HL-60 (cell line): ENCODE results near the gene FILIP1L.

Experiments used
- DNase-seq, 2 experiments: peaks; one replicate each; pipeline ENCODE4 v3.0.0-alpha.2; 2010 to 2020; ENCODE audit warnings: low read depth in 1 of 2, low spot score in 1 of 2
- H3K27ac ChIP-seq: fragments of 250-450 bp; sonication (Bioruptor Pico); replicated peaks from 2 replicates; pipeline ENCODE4 v1.5.1; 2020; ENCODE audit warnings: mild to moderate bottlenecking, moderate library complexity
- H3K27me3 ChIP-seq: fragments of 250-450 bp; sonication (Bioruptor Pico); 2 replicates; pipeline ENCODE4 v1.5.1; 2021; ENCODE audit warnings: mild to moderate bottlenecking, moderate library complexity; ENCODE audit not compliant: insufficient read depth, poor library complexity, severe bottlenecking
- H3K4me3 ChIP-seq: replicated peaks from 2 replicates; pipeline ENCODE4 v1.5.1; 2011; ENCODE audit warnings: mild to moderate bottlenecking, control low read depth, low read length; ENCODE audit not compliant: insufficient read depth
- GABPA ChIP-seq: IDR thresholded peaks from 2 replicates; pipeline ENCODE4 v1.6.1; 2012; ENCODE audit warnings: low read depth
- POLR2AphosphoS5 ChIP-seq: IDR thresholded peaks from 2 replicates; pipeline ENCODE4 v1.6.1; 2012; ENCODE audit warnings: low read depth
- SPI1 ChIP-seq: IDR thresholded peaks from 2 replicates; pipeline ENCODE4 v1.6.1; 2012; ENCODE audit warnings: low read depth, mild to moderate bottlenecking, borderline replicate concordance
- TF ChIP-seq, protein P1 (sequence below): IDR thresholded peaks from one replicate; pipeline ENCODE4 v1.5.1; 2011; ENCODE audit warnings: low read length, control low read depth, inconsistent platforms; ENCODE audit not compliant: insufficient read depth
- TF ChIP-seq, protein P2 (sequence below): IDR thresholded peaks from 2 replicates; pipeline ENCODE4 v1.6.1; 2012; ENCODE audit warnings: low read depth; ENCODE audit not compliant: insufficient replicate concordance

Gene FILIP1L

DNA sequence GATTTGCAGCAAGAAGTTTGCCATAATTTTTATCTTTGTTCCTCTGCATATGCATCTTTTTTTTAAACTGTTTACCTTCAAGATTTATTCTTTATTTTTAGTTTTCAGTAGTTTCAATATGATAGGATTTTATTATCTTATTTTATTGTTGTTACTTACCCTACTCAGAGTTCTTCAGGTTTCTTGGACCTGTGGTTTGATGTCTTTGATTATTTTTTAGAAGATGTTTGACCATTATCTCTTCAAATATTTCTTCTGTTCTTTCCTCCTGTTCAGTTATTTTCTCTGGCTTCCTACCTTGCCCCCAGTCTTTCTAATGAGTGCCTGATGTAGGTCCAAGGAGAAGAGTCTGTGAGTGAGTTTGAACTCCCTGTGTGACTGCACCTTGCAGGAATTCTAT, 137.7 kb downstream of the FILIP1L start:
- no peak for DNase-seq
- Histone ChIP-seq H3K27ac (no peak overlapping the region), H3K27me3 (no peaks in the 10 kb centered on the region), H3K4me3 (no peak overlapping the region)
- TF ChIP-seq POLR2AphosphoS5 (no peak), GABPA (no peak), SPI1 (no peak)
- TF ChIP-seq, protein P1, sequence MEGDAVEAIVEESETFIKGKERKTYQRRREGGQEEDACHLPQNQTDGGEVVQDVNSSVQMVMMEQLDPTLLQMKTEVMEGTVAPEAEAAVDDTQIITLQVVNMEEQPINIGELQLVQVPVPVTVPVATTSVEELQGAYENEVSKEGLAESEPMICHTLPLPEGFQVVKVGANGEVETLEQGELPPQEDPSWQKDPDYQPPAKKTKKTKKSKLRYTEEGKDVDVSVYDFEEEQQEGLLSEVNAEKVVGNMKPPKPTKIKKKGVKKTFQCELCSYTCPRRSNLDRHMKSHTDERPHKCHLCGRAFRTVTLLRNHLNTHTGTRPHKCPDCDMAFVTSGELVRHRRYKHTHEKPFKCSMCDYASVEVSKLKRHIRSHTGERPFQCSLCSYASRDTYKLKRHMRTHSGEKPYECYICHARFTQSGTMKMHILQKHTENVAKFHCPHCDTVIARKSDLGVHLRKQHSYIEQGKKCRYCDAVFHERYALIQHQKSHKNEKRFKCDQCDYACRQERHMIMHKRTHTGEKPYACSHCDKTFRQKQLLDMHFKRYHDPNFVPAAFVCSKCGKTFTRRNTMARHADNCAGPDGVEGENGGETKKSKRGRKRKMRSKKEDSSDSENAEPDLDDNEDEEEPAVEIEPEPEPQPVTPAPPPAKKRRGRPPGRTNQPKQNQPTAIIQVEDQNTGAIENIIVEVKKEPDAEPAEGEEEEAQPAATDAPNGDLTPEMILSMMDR: no peak
- TF ChIP-seq, protein P2, sequence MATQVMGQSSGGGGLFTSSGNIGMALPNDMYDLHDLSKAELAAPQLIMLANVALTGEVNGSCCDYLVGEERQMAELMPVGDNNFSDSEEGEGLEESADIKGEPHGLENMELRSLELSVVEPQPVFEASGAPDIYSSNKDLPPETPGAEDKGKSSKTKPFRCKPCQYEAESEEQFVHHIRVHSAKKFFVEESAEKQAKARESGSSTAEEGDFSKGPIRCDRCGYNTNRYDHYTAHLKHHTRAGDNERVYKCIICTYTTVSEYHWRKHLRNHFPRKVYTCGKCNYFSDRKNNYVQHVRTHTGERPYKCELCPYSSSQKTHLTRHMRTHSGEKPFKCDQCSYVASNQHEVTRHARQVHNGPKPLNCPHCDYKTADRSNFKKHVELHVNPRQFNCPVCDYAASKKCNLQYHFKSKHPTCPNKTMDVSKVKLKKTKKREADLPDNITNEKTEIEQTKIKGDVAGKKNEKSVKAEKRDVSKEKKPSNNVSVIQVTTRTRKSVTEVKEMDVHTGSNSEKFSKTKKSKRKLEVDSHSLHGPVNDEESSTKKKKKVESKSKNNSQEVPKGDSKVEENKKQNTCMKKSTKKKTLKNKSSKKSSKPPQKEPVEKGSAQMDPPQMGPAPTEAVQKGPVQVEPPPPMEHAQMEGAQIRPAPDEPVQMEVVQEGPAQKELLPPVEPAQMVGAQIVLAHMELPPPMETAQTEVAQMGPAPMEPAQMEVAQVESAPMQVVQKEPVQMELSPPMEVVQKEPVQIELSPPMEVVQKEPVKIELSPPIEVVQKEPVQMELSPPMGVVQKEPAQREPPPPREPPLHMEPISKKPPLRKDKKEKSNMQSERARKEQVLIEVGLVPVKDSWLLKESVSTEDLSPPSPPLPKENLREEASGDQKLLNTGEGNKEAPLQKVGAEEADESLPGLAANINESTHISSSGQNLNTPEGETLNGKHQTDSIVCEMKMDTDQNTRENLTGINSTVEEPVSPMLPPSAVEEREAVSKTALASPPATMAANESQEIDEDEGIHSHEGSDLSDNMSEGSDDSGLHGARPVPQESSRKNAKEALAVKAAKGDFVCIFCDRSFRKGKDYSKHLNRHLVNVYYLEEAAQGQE: no peak

DNA sequence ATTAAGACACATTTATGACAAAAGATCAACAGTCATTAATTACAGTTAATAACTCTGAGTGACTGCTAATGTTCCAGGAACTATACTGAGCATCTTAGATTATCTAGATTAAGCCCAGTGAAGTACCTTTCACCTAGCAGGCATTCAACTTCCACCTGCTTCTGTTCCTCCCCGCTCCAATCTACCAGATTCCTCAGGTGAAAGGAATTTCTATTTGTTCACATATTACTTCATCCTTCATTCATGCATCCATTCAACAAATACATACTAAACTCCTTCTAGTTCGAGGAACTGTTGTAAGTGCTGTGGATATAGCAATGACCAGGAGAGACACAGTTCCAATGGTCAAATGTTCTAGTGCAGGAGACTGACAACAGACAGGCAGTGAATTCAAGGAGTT, 139.3 kb downstream of the FILIP1L start:
- no peak for DNase-seq
- no peak overlapping the region for H3K4me3 ChIP-seq
- no peak overlapping the region for H3K27ac ChIP-seq
- TF ChIP-seq, protein P2: no peak
- TF ChIP-seq, protein P1: no peak
- TF ChIP-seq POLR2AphosphoS5: no peak
- no peak for TF ChIP-seq GABPA
- TF ChIP-seq SPI1: no peak
- H3K27me3 ChIP-seq: no peaks in the 10 kb centered on the region

DNA sequence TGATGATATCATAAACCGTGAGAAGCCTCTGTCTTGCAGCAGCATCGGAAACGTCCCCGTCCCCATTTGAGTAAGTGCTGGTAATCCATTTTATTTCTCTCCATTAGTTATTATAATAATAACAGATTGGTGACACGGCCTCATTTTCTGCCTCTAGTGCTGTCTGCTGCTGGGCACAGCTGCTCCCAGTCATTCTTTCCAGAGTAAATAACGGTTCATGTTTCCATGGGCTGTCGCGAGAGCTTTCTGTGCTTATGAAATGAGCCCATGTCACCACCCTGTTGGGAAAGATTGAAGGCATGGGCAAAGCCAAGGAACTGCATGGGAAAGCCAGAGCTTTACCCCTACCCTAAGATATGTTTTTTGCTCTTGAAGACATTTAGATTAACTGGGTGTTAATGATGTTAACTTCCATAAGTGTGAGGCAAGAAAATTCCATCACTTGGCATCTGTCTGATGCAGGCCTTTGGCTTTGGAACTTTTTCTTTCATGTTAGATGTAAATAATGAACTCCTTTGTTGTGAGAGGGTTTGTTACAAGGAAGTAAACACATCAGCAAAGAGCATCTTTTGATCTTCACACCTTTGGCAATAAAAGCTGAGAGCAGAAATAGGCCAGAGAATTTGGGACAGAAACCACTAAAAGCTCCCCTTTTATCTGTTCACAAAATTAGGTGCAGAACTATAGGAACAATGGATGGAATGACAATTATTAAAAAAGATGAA, 141.8 kb downstream of the FILIP1L start:
- Histone ChIP-seq H3K27me3 (no peaks in the 10 kb centered on the region), H3K4me3 (no peak overlapping the region), H3K27ac (no peak overlapping the region)
- TF ChIP-seq, protein P2: no peak
- TF ChIP-seq SPI1 (no peak), GABPA (no peak), POLR2AphosphoS5 (no peak)
- no peak for DNase-seq
